Superior temporal gyrus (tissue), 1 donor: ENCODE results near the gene AKR1C2.
"Not testable (repeated sequence)": the region's sequence is repeated elsewhere in the genome, so short reads cannot be mapped to it uniquely, and the experiment has no call there.

Experiments
- DNase-seq: peaks from one replicate; pipeline ENCODE4 v3.0.0-alpha.2; 2016; ENCODE audit errors: extremely low spot score

Gene AKR1C2

DNA sequence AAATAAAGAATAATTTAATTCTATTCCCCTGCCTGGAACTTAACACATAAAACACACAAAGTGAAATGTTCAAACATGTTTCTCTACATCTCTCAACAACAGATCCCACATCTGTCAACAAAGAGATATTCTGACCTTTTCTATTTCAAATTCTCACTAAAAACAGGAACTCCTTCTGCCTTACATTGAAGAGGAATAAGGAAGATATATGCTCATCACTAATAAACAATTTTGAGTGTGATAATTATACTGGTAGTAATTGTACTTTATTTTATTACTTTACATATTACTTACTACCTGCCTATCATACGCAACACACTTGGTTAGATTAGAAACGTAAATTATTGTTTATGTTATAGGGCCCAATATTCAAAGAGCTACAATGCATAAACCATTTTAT is 13.4 kb downstream of the AKR1C2 start:
- DNase-seq: no peak

DNA sequence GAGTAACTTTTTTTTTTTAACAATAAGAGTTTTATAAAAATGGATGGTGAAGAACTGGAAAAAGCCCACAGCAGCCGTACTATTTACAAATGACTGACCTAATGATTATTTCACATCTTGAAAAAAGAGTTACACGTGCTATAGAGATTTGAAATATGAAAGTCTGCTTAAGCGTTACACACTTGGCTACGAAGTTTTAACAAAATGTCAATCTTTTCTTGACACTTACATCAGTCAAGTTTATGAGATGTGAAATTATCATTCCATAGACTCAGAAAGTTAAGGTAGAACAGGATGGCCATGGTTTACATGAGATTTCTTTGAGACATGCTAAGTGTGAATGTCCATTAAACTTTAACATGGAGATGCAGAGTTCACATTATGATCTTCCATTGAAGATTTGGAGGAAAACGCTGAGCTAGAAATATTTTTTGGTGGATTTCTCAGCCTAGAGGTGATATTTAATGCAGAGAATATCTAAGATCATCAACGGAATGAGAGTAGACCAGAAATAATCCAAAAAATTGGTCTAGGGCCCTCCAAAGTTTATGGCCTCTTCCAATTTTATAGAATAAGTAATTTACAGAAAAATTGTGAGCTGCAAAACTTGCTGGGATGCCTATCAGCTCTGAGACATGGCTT is 15.5 kb downstream of the AKR1C2 start:
- DNase-seq: not testable (repeated sequence)

DNA sequence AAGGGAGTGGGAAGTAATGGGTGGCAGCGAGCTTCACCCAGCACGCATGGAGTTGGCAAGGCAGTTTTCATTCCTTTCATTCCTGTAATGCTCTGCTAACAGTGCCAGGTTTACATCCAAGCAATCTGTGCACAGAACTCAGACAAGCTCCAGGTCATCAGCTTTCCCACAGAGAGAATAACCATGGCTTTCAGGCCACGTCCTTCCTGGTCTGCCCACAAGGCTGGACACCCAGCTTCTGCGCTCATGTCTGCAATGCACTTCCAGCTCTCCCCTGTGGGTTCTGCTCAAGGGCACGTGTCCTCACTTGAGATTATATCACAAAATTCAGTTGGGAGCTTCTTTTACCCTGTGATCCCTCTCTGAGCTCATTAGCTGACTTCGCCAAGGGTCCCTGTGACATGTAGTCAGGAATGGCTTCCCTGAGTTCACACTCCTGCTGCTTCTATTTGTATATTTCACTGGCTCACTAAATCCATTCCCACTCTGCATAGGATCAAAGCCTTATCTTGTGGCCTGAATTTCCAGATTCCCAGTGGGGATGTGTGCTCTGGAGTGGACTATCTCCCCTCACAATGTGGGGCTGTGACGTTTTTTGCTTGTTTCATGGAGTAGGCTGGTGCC is 18.6 kb downstream of the AKR1C2 start:
- no peak for DNase-seq

- no peak for DNase-seq
These were observed 19.4 kb downstream of the AKR1C2 start for GRCh38 chr10:4984223-4984622.

- no peak for DNase-seq
These were observed 19.9 kb downstream of the AKR1C2 start for GRCh38 chr10:4983615-4984216.

DNA sequence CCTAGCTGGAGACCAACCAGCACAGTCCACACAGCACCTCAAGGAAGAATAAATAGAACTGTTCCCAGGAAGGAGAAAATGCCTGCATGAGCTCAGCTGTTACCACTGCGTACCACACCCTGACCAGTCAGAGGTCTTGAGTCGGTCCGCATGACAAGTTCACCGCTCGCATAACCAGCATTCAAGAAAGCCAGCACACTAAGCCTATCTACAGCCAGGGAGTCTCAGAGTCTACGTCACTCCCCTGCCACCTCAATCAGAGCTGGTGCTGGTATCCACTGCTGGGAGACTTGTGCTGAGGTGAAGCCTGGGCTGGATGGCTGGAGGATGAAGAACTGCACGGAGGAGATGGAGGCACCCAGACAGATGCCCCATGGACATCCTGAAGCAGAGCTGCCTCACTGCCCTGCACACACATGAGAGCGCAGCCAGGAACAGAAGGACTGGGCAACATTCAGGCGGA is 20.9 kb downstream of the AKR1C2 start:
- no peak for DNase-seq

DNA sequence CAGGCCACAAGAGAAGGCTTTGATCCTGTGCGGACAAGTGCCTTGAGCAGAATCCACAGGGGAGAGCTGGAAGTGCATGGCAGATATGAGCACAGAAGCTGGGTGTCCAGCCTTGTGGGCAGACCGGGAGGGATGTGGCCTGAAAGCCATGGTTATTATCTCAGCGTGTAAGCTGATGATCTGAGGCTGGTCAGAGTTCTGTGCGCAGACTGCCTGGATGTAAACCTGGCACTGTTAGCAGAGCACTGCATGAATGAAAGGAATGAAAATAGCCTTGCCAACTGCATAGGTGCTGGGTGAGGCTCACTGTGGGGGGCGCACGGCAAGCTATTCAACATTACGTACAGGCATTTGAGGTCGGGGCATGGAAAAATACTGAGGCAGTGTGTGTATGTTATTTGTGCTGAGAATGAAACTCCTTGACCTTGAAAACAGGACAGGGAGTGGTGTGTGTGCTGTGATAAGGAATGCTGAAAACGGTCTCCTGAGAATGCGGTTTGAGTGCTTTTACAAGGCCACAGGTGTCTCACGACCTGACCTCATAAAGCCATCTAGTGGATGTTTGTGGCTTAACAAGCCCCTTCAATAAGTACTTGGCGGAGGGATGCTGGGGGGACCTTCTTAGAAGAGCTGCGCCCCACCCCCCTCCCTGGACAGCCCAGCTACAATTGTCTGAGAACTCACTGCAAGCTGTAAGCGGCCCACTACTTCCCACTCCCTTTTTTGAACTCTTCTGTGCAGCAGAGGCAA is 21.8 kb downstream of the AKR1C2 start:
- DNase-seq: no peak

- no peak for DNase-seq
These were observed 22.9 kb downstream of the AKR1C2 start for GRCh38 chr10:4980793-4981192.

- DNase-seq: no peak
These were observed 24.8 kb downstream of the AKR1C2 start for GRCh38 chr10:4978870-4979269.

DNA sequence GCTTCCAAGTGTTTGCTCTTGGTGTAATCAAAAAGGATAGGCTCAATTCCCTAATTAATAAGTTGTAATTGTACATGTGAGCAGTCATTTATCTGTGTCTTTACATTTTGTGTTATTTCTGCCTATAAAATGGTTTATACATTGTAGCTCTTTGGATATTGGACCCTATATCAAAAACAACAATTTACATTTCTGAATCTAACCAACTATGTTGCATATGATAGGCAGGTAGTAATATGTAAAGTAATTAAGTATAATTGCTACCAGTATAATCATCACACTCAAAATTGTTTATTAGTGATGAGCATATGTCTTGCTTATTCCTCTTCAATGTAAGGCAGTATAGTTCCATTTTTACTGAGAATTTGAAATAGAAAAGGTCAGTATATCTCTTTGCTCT is 26.6 kb downstream of the AKR1C2 start:
- DNase-seq: no peak

- DNase-seq: not testable (repeated sequence)
These were observed 29.3 kb downstream of the AKR1C2 start for GRCh38 chr10:4974400-4974799.

DNA sequence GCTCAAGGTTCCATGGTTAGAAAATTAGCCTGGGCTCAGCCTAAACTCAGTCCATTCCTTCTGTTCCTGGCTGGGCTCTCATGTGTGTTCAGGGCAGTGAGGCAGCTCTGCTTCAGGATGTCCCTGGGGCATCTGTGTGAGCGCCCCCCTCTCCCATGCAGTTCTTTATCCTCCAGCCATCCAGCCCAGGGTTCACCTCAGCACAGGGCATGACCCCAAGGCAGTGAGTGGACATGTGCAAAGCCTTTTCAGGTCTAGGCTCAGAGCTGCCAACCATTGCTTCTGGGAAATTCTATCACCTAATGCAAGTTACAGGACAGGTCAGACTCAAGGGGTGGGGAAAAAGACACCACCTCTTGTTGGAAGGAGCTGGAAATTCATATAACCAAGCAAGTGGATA is 30.4 kb downstream of the AKR1C2 start:
- DNase-seq: not testable (repeated sequence)

- not testable (repeated sequence) for DNase-seq
These were observed 31.1 kb downstream of the AKR1C2 start for GRCh38 chr10:4972369-4973142.

- not testable (repeated sequence) for DNase-seq
These were observed 33.3 kb downstream of the AKR1C2 start for GRCh38 chr10:4970362-4970761.

DNA sequence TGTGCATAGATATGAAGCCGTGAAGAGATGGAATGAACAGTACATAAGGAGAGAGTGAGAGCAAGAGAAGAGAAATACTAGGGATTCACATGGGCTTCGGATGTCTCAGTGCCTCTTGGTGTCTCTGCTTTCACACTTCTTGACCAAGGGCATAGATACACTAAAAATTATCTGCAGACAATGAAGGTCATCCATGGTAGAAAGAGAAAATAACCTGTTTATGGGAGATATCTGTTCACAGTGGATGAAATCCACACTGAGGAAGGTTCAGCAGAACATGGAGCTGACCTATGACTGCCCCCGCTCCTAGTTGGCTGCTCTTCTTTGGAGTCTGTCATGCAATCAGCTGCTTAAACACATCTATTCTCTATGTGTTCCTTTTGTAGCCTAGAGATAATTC is 34.4 kb downstream of the AKR1C2 start:
- DNase-seq: not testable (repeated sequence)

DNA sequence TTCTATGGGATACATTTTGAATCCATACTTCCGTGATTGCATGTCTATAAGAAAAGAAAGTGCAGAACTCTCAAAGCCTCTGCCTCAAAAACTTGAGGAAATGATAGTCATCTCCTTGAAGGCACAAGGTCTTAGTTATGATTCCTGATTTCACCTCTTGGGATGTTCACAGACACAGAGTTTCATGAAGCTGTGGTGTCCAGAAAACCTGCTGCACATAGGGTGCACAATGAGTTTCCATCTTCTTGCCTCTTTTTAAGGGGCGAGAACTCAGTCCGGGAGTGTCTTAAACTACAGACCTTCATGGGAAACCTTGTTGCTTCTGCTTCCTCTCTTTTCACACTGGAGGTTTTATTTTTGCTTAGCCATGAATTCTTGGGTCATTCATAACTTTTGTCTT is 36.5 kb downstream of the AKR1C2 start:
- DNase-seq: not testable (repeated sequence)

GRCh38 chr10:4965763-4966162 is 37.9 kb downstream of the AKR1C2 start:
- not testable (repeated sequence) for DNase-seq

DNA sequence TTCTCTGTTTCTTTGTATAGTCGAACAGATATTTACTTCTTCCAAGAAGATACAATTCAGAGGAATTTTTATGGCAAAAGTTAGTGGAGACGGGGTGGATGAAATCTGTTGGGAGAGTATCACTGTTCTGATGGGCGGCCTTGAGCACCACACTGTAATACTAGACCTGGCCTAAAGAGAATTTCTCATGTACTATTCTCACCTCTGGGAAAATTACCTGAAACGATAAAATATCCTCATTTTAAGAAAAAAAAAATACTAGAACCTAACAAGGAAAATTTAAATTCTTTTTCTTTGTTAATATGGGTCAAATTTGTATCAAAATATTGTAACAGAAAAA is 39.9 kb downstream of the AKR1C2 start:
- DNase-seq: not testable (repeated sequence)

GRCh38 chr10:4962876-4963814 is 40.5 kb downstream of the AKR1C2 start, which contains the start of gene AKR1C1:
Gene AKR1C1, plus strand, starts transcription at chr10:4963415. Its CDS starts 30 bp downstream, at chr10:4963445.
- not testable (repeated sequence) for DNase-seq

DNA sequence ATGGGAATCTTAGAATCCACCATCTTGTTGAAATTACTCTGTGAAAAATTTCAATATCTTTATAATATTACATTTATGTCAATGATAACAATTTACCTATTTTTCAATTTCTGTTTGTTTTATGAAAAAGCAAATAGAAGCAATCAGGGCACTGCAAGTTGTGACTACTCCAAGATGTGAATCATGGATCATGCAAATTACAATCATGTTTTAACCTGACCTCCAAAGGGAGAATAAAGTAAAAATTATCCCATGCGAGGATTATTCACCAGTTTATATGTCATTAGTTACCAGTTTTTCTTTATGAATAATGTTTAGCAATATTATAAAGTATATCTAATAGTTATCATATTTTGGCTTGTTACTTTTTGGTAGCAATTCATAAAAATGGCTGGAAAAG is 41.3 kb downstream of the AKR1C2 start:
- DNase-seq: not testable (repeated sequence)
